Peyer's patch (tissue), 4 donors: Measurements from ENCODE around the gene TFAM.

Experiments
- POLR2A ChIP-seq, 2 donors: fragments of 450-650 bp; IDR thresholded peaks; one replicate each; pipeline ENCODE4 v1.5.1; 2017; ENCODE audit warnings: antibody characterized with exemption in 2 of 2, mild to moderate bottlenecking in 2 of 2, moderate library complexity in 2 of 2
- TF ChIP-seq, protein P1 (sequence below), 6 experiments: fragments of 450-650 bp in 4 of 6; fragments of 200-600 bp in 2 of 6; sonication (generic) in 1 of 6; IDR thresholded peaks; one replicate each; pipeline ENCODE4 v1.5.1; 2017 to 2019; ENCODE audit warnings: antibody characterized with exemption in 6 of 6, mild to moderate bottlenecking in 3 of 6, moderate library complexity in 1 of 6

DNA sequence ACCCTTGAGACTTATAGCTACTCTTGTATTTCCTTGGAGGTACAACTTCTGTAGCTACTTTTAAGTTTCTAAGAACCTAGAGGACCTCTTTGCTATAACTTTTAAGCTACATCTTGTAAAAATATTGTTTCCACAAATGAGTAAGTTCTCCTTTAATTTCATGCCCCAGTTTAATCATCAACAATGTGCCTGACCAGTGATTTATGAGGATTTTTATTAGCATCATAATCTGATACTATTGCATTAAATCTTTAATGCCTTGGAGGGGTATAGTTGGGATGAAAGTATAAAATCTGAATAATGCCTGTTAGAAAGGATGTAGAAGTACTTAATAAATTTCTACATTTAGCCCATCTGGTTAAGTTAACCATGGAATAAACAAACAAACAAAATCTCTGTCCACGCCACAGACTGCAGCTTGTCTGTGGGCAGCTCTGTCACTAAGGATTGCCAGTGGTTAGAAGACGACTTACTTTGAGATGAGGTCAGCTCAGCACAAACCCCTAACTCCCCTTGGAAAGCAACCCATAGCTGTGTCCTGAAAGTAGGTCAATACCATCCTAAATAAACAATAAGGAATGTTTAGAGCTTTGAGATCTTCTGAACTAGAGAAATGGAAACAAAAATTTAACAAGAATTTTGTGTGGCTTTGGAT, 32.1 kb upstream of the TFAM start:
- TF ChIP-seq, protein P1, sequence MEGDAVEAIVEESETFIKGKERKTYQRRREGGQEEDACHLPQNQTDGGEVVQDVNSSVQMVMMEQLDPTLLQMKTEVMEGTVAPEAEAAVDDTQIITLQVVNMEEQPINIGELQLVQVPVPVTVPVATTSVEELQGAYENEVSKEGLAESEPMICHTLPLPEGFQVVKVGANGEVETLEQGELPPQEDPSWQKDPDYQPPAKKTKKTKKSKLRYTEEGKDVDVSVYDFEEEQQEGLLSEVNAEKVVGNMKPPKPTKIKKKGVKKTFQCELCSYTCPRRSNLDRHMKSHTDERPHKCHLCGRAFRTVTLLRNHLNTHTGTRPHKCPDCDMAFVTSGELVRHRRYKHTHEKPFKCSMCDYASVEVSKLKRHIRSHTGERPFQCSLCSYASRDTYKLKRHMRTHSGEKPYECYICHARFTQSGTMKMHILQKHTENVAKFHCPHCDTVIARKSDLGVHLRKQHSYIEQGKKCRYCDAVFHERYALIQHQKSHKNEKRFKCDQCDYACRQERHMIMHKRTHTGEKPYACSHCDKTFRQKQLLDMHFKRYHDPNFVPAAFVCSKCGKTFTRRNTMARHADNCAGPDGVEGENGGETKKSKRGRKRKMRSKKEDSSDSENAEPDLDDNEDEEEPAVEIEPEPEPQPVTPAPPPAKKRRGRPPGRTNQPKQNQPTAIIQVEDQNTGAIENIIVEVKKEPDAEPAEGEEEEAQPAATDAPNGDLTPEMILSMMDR (IDR thresholded peaks at IDR 0.05): no peak
- TF ChIP-seq POLR2A (IDR thresholded peaks at IDR 0.05): no peak
